Thymus (tissue), 11 donors: ENCODE results near the gene PDE9A. TPM values are rescaled to one million over a fixed set of nuclear protein-coding genes. Genes with fewer than 3 reads are reported as not detected.

ENCODE experiments used
- DNase-seq, 9 donors: peaks; one replicate each; pipeline ENCODE4 v3.0.0-alpha.2; 2013; ENCODE audit warnings: low spot score in 9 of 9, low read depth in 6 of 9, missing footprints in 1 of 9
- H3K27ac ChIP-seq, 2 donors: one replicate each; pipeline ENCODE4 v1.5.1; 2013; ENCODE audit warnings: control low read depth in 1 of 2, low read depth in 1 of 2, low read length in 1 of 2, mild to moderate bottlenecking in 1 of 2, moderate library complexity in 1 of 2
- H3K27me3 ChIP-seq, 2 donors: one replicate each; pipeline ENCODE4 v1.5.1; 2013; ENCODE audit warnings: low read length in 1 of 2; ENCODE audit not compliant: control insufficient read depth in 2 of 2, insufficient read depth in 1 of 2
- H3K36me3 ChIP-seq, 2 donors: one replicate each; pipeline ENCODE4 v1.5.1; 2013; ENCODE audit warnings: low read length in 1 of 2, mild to moderate bottlenecking in 1 of 2, moderate library complexity in 1 of 2; ENCODE audit not compliant: control insufficient read depth in 2 of 2, insufficient read depth in 2 of 2
- H3K4me1 ChIP-seq, 2 donors: one replicate each; pipeline ENCODE4 v1.5.1; 2013; ENCODE audit warnings: low read length in 2 of 2; ENCODE audit not compliant: control insufficient read depth in 2 of 2, insufficient read depth in 2 of 2
- H3K4me3 ChIP-seq, 2 donors: one replicate each; pipeline ENCODE4 v1.5.1; 2013; ENCODE audit warnings: low read length in 2 of 2, control low read depth in 1 of 2, mild to moderate bottlenecking in 1 of 2
- H3K9me3 ChIP-seq, 2 donors: one replicate each; pipeline ENCODE4 v1.5.1; 2013; ENCODE audit warnings: low read length in 1 of 2, mild to moderate bottlenecking in 1 of 2; ENCODE audit not compliant: control insufficient read depth in 2 of 2, insufficient read depth in 1 of 2
- WGBS: extraction: QIAGEN DNeasy Blood & Tissue Kit; methylation state at CpG from one replicate; pipeline ENCODE4 v1.1.7; 2013; 5-methylcytosine and 5-hydroxymethylcytosine counted together
- polyA plus RNA-seq: library from polyadenylated mRNA; stranded (reverse); fragments of 200-250 nt; gene quantifications from one replicate; pipeline ENCODE4 v1.2.3, GENCODE V29; 2013
- total RNA-seq: library from RNA; stranded (reverse); fragments of 120-200 nt; gene quantifications from one replicate; pipeline ENCODE4 v1.2.4, GENCODE V29; 2013
- donor health status: healthy.

Gene PDE9A
- total and polyA plus RNA-seq, 2 donors, result 8.2 to 14.5 TPM

GRCh38 chr21:42736646-42737350 is 83.4 kb downstream of the PDE9A start:
- no peaks in the 10 kb centered on the region for H3K9me3 ChIP-seq
- H3K27ac ChIP-seq, result no peak overlapping the region
- no peaks in the 10 kb centered on the region for H3K27me3 ChIP-seq
- H3K36me3 ChIP-seq, result peaks cover 7 to 18% of the 10 kb centered on the region in 2 donors
- no peak overlapping the region for H3K4me3 ChIP-seq
- DNase-seq, result no peak
- H3K4me1 ChIP-seq, result peaks cover 13 to 41% of the 10 kb centered on the region in 2 donors
- 91% methylated on average over 12 of the region's 12 CpGs for WGBS

DNA sequence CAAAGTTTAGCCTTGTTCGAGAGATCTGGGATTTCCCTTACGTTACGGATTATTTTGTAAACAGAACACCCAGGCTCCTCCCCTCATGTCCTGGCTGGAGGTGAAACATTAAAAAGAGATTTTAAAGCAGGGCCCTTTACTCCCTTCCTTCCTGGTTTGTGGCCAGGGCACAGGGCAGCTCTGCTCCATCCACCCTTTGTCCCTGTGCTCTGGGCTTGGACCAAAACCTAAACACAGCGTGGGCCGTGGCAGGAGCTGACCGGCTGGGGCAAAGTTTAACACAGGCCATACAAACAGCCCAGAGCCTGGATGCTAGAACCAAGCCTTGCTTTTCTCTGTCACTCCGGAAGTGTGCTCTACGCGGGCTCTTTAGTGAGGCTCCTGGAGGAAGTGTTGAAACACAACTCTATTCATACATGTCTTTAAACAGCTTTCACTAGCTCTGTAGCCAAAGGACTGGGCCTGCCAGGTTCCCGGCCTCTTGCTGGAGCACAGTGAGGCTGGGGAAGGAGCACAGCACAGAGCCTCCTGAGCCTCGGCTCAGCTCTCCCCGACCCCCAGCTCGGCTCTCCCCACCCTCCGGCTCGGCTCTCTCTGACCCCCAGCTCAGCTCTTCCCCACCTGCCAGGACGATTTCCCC is 84.7 kb downstream of the PDE9A start:
- Histone ChIP-seq H3K9me3 (no peaks in the 10 kb centered on the region), H3K27ac (peak overlapping the region; percentile 95 to 98), H3K4me3 (peak overlapping the region; percentile 13 to 16), H3K4me1 (peaks cover 13 to 41% of the 10 kb centered on the region in 2 donors), H3K36me3 (peaks cover 7 to 18% of the 10 kb centered on the region in 2 donors), H3K27me3 (no peaks in the 10 kb centered on the region)
- 11% methylated on average over 16 of the region's 16 CpGs for WGBS
- peak in 7 of 9 donors; percentile 26 to 70 (median 38) for DNase-seq

DNA sequence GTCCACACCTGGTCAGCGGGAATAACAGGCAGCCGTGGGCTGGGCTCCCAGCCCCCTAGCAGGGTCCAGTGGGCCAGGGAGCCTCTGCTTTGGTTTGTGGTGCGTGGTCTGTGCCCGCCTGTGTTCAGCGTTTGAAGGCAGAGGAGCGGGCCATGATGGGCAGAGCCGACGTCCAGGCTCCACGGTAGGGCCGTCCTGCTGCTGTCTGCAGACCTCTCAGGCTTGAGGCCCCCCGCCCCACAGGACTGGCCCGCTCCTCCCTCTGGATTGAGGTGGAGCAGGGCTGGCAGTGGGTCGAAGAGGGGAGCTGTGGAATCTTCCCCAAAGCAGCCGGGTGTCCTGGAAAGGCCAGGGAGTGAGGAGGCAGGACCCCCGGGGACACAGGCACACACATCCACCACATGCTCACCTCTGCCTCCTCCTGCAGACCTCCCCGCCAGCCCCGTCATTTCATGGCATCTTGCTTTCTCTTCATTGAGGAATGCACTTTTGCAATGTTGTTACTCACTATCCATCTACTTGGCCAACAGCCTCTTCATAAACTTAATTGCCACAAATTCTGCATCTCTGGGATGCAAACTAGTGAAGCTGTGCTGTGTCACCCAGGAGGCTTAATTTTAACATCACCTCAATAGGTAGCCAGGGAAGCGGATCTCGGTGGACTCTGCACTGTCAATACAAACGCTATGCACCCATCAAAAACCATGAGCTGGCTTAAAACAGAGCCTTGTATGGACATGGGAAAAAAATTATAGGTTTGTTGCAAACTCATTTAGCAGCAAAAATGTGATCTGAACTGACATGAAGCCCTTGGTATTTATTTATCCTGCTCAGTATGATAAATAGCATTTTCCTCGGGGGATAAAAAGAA is 85.9 kb downstream of the PDE9A start:
- Histone ChIP-seq H3K9me3 (no peaks in the 10 kb centered on the region), H3K27me3 (no peaks in the 10 kb centered on the region), H3K27ac (peak overlapping the region; percentile 95 to 98), H3K4me3 (no peak overlapping the region), H3K36me3 (peaks cover 7 to 15% of the 10 kb centered on the region in 2 donors), H3K4me1 (peaks cover 13 to 41% of the 10 kb centered on the region in 2 donors)
- DNase-seq, result no peak
- WGBS, result 99% methylated on average over 21 of the region's 21 CpGs

DNA sequence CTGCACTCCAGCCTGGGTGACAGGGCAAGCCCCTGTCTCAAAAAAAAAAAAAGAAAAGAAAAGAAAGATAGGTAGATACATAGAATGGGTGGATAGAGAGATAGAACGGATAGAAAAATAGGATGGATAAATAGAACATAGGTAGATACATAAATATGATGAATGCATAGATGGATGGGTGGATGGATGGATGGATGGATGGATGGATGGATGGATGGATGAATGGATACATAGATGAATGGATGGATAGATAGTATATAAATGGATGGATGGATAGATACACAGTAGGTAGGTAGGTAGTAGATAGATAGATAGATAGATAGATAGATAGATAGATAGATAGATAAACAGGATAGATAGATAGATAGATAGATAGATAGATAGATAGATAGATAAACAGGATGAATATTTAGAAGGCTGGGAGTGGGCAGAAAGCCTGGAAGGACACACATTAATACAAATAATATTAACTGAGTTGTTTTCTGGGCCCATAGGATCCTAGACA is 87.0 kb downstream of the PDE9A start:
- WGBS, result 97% methylated on average over 1 of the region's 1 CpG
- no peak for DNase-seq
- no peaks in the 10 kb centered on the region for H3K9me3 ChIP-seq
- peaks cover 13 to 38% of the 10 kb centered on the region in 2 donors for H3K4me1 ChIP-seq
- H3K27me3 ChIP-seq, result no peaks in the 10 kb centered on the region
- no peak overlapping the region for H3K4me3 ChIP-seq
- no peak overlapping the region for H3K27ac ChIP-seq
- peaks cover 7 to 8% of the 10 kb centered on the region in 2 donors for H3K36me3 ChIP-seq

- no peak overlapping the region for H3K27ac ChIP-seq
- no peaks in the 10 kb centered on the region for H3K27me3 ChIP-seq
- no peak overlapping the region for H3K4me3 ChIP-seq
- no peak for DNase-seq
- WGBS, result 99% methylated on average over 10 of the region's 10 CpGs
- H3K36me3 ChIP-seq, result peaks cover 4 to 7% of the 10 kb centered on the region in 2 donors
- peaks cover 16 to 44% of the 10 kb centered on the region in 2 donors for H3K4me1 ChIP-seq
- no peaks in the 10 kb centered on the region for H3K9me3 ChIP-seq
These were observed 87.6 kb downstream of the PDE9A start for GRCh38 chr21:42741066-42741465.

DNA sequence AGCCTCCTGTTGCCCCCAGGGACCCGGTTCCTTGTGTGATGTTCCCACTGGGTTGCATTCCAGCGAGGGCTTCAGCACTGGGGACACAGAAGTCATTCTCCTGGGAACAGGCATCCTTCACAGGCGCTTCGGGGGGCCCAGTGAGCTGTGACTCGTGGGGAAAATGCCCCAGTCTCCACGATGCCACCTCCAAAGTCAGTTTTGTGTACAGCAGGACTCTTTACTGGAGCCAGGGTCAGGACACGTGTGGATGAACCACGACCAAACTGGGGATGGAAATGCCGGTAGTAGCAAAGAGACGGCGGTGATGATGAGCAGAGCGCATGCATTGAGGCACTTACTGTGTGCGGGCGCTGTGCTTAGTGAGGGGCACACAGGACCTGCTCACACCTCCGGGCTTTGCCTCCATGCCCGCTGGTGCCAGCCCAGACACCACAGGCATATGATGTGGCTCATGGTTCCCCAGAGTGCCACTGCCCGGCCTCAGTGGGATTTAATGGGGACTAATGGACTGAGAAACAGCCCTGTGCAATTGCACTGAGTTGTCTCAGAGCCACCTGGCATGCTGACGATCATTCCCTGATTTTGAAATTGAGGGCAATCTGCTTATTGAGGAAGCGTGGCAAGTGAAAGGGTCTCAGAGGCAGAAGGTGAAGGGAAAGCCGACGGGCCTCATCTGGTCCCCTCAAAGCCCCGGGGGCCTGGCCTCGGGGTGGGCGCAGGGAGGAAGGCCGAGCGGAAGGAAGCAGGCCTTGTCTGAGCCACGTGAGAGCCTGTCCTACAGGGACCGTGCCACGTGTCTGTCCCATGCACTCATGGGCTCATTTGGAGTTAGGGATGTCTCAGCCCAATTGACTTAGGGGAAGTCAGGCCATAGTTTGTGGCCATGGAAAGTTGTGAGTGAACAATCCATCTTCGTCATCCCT is 91.4 kb downstream of the PDE9A start:
- Histone ChIP-seq H3K27me3 (no peaks in the 10 kb centered on the region), H3K4me3 (no peak overlapping the region), H3K27ac (no peak overlapping the region), H3K4me1 (peaks cover 19 to 30% of the 10 kb centered on the region in 2 donors), H3K9me3 (peaks cover 0 to 8% of the 10 kb centered on the region in 2 donors), H3K36me3 (no peaks in the 10 kb centered on the region)
- no peak for DNase-seq
- 96% methylated on average over 30 of the region's 30 CpGs for WGBS

GRCh38 chr21:42745511-42746239 is 92.3 kb downstream of the PDE9A start:
- no peaks in the 10 kb centered on the region for H3K27me3 ChIP-seq
- peaks cover 0 to 8% of the 10 kb centered on the region in 2 donors for H3K9me3 ChIP-seq
- H3K4me1 ChIP-seq, result peaks cover 19 to 30% of the 10 kb centered on the region in 2 donors
- DNase-seq, result no peak
- no peak overlapping the region for H3K27ac ChIP-seq
- H3K4me3 ChIP-seq, result no peak overlapping the region
- H3K36me3 ChIP-seq, result no peaks in the 10 kb centered on the region
- WGBS, result 80% methylated on average over 22 of the region's 22 CpGs

DNA sequence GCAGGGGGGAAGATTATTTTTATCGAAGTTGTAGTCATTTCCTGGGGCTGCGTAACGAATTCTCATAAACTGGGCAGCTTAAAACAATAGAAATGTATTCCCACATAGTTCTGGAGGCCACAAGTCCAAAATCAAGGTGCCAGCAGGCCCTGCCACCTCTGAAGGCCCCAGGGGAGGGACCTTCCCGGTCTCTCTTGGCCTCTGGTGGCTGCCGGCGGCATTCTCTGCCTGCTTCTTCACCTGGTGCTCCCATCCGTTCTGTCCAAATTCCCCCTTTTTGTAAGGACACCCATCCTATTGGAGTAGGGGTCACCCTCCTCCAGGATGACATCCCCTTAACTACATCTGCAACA is 92.8 kb downstream of the PDE9A start:
- Histone ChIP-seq H3K27ac (peak overlapping the region; percentile 93 to 95), H3K27me3 (no peaks in the 10 kb centered on the region), H3K4me3 (no peak overlapping the region), H3K36me3 (no peaks in the 10 kb centered on the region), H3K9me3 (peaks cover 0 to 8% of the 10 kb centered on the region in 2 donors), H3K4me1 (peaks cover 19 to 30% of the 10 kb centered on the region in 2 donors)
- whole genome bisulfite sequencing, result 58% methylated on average over 7 of the region's 7 CpGs
- DNase-seq, result peak in 1 of 9 donors; percentile 6
